GM18505 (cell line): ENCODE results near the gene PPP2R2C.

ENCODE experiments used
- ATAC-seq: cut with Tn5 transposase; IDR thresholded peaks from one replicate; pipeline ENCODE4 v1.9.1; 2021; ENCODE audit not compliant: unreplicated experiment
- POLR2A ChIP-seq: IDR thresholded peaks from 4 replicates; pipeline ENCODE4 v1.6.1; 2011; ENCODE audit warnings: borderline replicate concordance; ENCODE audit not compliant: insufficient read depth, insufficient read length; ENCODE audit errors: extremely low read depth

Gene PPP2R2C

GRCh38 chr4:6372649-6373525, 99.5 kb downstream of the PPP2R2C start:
- no peak for ATAC-seq
- TF ChIP-seq POLR2A = no peak

DNA sequence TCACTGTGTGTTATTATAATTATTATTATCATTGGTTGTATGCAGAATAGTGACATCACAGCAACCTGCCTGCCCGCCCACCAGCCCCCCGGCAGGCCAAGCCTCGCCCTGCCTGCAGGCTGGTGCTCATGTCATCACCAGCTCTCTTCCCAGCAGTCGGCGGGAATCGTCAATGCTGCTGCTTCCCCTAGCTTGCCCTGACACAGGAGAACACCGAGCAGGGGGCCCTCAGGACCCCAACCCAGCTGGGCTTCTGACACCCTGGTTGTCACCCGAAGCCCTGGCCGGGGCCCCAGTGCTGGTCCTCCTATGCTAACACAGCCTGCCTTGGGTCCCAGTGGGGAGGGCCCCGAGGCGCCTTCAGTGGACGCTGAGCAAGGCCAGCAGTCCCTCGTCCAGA, 100.6 kb downstream of the PPP2R2C start:
- ATAC-seq = no peak
- no peak for TF ChIP-seq POLR2A

DNA sequence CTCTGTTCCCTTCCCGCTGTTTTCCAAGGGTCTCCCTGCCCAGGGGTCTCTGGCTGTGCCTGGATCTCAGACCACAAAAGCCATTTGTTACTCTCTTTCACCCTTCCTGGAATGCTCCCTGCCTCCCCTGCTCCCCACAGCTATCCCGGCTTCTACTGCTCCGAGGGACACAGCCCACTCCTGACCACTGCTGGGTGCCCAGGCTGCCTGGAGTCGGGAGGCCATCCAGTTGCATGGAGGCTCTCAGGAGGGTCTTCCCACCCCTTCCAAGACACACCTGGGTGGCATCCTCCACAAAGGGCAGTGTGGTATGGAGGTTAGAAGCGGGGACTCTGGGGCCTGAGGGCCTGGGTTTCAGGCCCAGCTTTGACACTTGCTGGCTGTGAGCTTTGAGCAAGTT, 101.1 kb downstream of the PPP2R2C start:
- no peak for TF ChIP-seq POLR2A
- ATAC-seq = no peak

DNA sequence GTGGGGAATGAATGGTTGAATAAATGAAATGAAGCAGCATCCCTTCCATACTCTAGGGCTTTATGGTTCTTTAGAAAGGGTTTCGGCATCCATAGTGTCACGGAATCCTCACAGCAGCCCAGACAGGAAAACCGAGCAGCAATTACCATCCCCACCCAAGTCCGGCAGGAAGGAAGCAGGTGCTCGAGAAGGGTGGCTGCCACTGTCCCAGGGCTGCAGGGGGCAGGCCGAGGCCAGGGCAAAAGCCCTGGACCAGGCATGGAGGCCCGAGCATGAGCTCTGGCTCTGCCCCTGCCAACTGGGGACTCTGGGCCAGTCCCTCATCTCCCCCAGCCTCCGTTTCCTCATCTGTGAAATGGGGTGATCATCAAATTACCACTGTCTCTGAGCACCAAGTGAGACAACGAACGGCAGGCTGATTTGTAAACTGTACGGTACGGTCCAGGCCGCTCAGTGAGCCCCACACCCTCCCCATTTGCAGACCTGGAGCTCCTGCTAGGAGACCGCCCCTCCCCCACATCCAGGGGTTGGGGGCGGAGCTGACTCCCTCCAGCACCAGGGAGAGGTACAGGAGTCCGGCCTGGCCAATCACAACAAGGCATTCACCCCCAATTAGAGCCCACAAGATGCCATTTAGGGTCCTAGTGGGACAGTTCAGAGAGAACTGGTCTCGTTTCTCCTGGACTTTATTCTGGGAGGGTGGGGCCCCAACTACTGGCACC, 102.3 kb downstream of the PPP2R2C start:
- ATAC-seq = no peak
- TF ChIP-seq POLR2A = no peak

DNA sequence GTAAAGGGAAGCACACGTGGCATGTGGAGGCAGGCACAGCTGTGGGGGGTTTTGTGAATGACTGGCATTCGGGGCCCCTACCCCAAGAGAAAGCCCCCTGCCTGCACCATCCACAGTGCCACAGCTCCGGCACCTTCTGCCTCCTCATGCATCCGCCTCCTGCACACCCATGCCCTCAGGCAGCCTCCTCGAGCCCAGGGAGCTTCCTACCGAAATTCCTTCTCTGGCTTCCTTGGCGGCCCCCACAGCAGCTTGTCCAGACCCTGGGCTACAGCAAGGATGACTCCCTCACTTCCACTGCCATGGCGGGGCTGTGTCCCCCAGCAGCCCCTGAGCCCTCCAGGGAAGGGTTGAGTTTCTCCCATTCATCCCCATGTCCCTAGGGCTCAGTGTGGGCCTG, 102.9 kb downstream of the PPP2R2C start:
- no peak for TF ChIP-seq POLR2A
- ATAC-seq = no peak

GRCh38 chr4:6369035-6369434, 103.4 kb downstream of the PPP2R2C start:
- no peak for ATAC-seq
- no peak for TF ChIP-seq POLR2A

GRCh38 chr4:6368601-6369000, 103.8 kb downstream of the PPP2R2C start:
- no peak for TF ChIP-seq POLR2A
- ATAC-seq = no peak

DNA sequence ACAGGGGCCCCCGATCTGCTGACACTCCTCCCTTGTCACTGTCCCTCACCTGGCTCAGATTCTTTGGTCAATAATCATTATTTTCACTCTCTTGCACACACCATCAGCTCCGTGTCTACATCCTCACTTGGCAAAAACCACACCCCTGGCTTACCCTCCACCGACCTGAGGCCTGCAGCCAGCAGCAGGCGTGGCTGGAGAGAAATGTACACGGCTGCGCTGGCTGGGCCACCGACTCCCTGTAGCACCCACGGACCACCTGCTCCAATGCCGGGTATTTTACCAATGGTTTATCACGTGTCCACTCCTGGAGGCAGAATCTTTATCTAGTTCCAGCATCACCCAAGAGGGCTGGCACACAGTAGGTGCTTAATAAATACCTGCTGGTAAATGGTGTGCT, 104.3 kb downstream of the PPP2R2C start:
- no peak for ATAC-seq
- TF ChIP-seq POLR2A = no peak

- ATAC-seq = no peak
- TF ChIP-seq POLR2A = no peak
Measured at GRCh38 chr4:6367371-6367851, 105.0 kb downstream of the PPP2R2C start.

GRCh38 chr4:6366581-6366980, 105.8 kb downstream of the PPP2R2C start:
- no peak for ATAC-seq

DNA sequence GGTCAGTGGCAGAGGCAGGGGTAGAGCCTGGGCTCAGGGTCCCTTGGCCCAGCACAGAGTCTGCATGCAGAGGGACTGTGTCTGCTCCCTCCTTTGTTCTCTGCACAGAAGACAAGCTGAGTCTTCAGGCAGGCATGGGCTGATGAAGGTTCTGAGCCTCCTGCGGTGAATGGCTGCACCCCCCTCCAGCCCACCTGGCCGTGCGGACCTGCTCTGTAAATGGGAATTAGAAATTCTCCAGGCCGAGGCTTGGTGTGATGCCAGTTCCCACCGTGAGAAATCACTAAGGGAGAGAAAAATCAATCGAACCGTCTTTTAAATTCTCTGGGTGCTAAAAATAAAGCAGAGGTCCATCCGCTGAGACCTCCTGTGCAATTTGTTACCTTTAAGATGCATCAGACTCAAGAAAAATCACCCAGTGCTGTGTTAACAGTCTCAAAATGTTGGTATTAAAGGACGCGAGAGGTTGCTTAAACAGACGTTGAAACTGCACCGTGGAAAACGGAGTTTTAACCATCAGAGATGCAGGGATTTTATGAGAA, 106.8 kb downstream of the PPP2R2C start:
- TF ChIP-seq POLR2A = no peak
- no peak for ATAC-seq

More at GRCh38 chr4:6366581-6366980, 105.8 kb downstream of the PPP2R2C start:
- TF ChIP-seq POLR2A = no peak

DNA sequence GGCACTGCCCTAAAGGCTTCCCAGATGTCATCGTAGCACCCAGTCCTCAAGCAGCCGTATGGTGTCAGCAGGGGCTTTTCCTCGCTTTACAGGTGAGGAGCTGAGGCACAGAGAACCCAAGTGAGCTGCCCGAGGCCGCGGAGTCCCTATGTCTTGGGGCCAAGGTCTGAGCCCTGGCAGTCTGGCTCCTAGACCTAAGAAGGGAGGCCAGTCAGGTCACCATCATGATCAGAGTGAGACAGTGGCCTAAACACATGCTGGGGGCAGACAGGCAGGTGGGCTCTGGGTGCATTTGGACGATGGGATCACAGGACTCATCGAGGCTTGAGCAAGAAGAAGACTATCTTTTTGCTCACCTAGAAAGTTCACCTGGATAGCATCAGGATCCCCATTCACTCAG, 107.8 kb downstream of the PPP2R2C start:
- TF ChIP-seq POLR2A = no peak
- no peak for ATAC-seq

- no peak for ATAC-seq
- TF ChIP-seq POLR2A = no peak
Measured at GRCh38 chr4:6364146-6364545, 108.3 kb downstream of the PPP2R2C start.
